NCI-H1930 (cell line): ENCODE results near the gene SMIM14.

Source experiments
- DNase-seq, 2 experiments: peaks; one replicate each; lab custom pipeline; 2025; lab: John Stamatoyannopoulos, UW

Gene SMIM14

GRCh38 chr4:39497909-39498726 lies 140.5 kb downstream of the SMIM14 start:
- DNase-seq = no peak
